H9 (cell line): ENCODE data around the gene LRRC8C. TPM values are rescaled to one million over a fixed set of nuclear protein-coding genes. Genes with fewer than 3 reads are reported as not detected.

Experiments used
- DNase-seq: peaks from one replicate; pipeline ENCODE4 v3.0.0-alpha.2; 2017
- H2AFZ ChIP-seq: one replicate; pipeline ENCODE4 v1.6.1; 2013; ENCODE audit warnings: mild to moderate bottlenecking, low read length, control low read depth, moderate library complexity
- H2AK5ac ChIP-seq: 2 replicates; pipeline ENCODE4 v1.6.1; 2013; ENCODE audit warnings: low read length, control low read depth, mixed read lengths; ENCODE audit not compliant: insufficient read length
- H2BK120ac ChIP-seq: one replicate; pipeline ENCODE4 v1.6.1; 2013; ENCODE audit warnings: low read depth, mild to moderate bottlenecking, low read length, control low read depth, inconsistent platforms; ENCODE audit not compliant: poor library complexity, severe bottlenecking
- H2BK12ac ChIP-seq: 2 replicates; pipeline ENCODE4 v1.6.1; 2013; ENCODE audit warnings: low read length, control low read depth, mixed read lengths, low read depth; ENCODE audit not compliant: insufficient read length
- H2BK15ac ChIP-seq: 2 replicates; pipeline ENCODE4 v1.6.1; 2013; ENCODE audit warnings: low read depth, low read length, control low read depth
- H2BK20ac ChIP-seq: one replicate; pipeline ENCODE4 v1.6.1; 2013; ENCODE audit warnings: low read depth, mild to moderate bottlenecking, low read length, control low read depth, inconsistent platforms; ENCODE audit not compliant: poor library complexity, severe bottlenecking
- H2BK5ac ChIP-seq: 2 replicates; pipeline ENCODE4 v1.6.1; 2013; ENCODE audit warnings: low read length, control low read depth, mixed read lengths; ENCODE audit not compliant: insufficient read length
- H3K14ac ChIP-seq: 2 replicates; pipeline ENCODE4 v1.6.1; 2013; ENCODE audit warnings: low read length, control low read depth; ENCODE audit not compliant: insufficient read depth
- H3K18ac ChIP-seq: 2 replicates; pipeline ENCODE4 v1.6.1; 2013; ENCODE audit warnings: low read depth, mild to moderate bottlenecking, mixed read lengths, low read length, control low read depth; ENCODE audit not compliant: insufficient read length
- H3K23ac ChIP-seq: 2 replicates; pipeline ENCODE4 v1.6.1; 2013; ENCODE audit warnings: low read length, control low read depth, mixed read lengths, low read depth; ENCODE audit not compliant: insufficient read length
- H3K23me2 ChIP-seq: 2 replicates; pipeline ENCODE4 v1.6.1; 2013; ENCODE audit warnings: low read depth, mild to moderate bottlenecking, mixed read lengths, low read length, control low read depth; ENCODE audit not compliant: insufficient read length, poor library complexity, severe bottlenecking
- H3K27ac ChIP-seq: 2 replicates; pipeline ENCODE4 v1.5.1; 2013; ENCODE audit warnings: low read length, control low read depth, mixed read lengths, low read depth; ENCODE audit not compliant: insufficient read length
- H3K27me3 ChIP-seq: 2 replicates; pipeline ENCODE4 v1.6.1; 2013; ENCODE audit warnings: low read length, control low read depth, inconsistent platforms; ENCODE audit not compliant: insufficient read depth
- H3K4ac ChIP-seq: 2 replicates; pipeline ENCODE4 v1.6.1; 2013; ENCODE audit warnings: low read depth, mild to moderate bottlenecking, control low read depth, inconsistent platforms, low read length, moderate library complexity
- H3K4me1 ChIP-seq: 2 replicates; pipeline ENCODE4 v1.6.1; 2013; ENCODE audit warnings: low read length, control low read depth, inconsistent platforms; ENCODE audit not compliant: insufficient read depth
- H3K4me2 ChIP-seq: 2 replicates; pipeline ENCODE4 v1.6.1; 2013; ENCODE audit warnings: low read length, control low read depth, mixed read lengths; ENCODE audit not compliant: insufficient read length, insufficient read depth
- H3K56ac ChIP-seq: 2 replicates; pipeline ENCODE4 v1.6.1; 2013; ENCODE audit warnings: low read depth, mild to moderate bottlenecking, mixed read lengths, low read length, control low read depth; ENCODE audit not compliant: insufficient read length
- H3K79me1 ChIP-seq: 2 replicates; pipeline ENCODE4 v1.6.1; 2013; ENCODE audit warnings: low read depth, mild to moderate bottlenecking, moderate library complexity, low read length, control low read depth, inconsistent platforms; ENCODE audit not compliant: insufficient read depth, poor library complexity, severe bottlenecking
- H3K79me2 ChIP-seq: 2 replicates; pipeline ENCODE4 v1.6.1; 2013; ENCODE audit warnings: low read length, control low read depth, inconsistent platforms; ENCODE audit not compliant: insufficient read depth
- H3K9ac ChIP-seq: 2 replicates; pipeline ENCODE4 v1.6.1; 2013; ENCODE audit warnings: low read length, control low read depth, mixed read lengths; ENCODE audit not compliant: insufficient read length; ENCODE audit errors: extremely low read depth
- H3K9me3 ChIP-seq: one replicate; pipeline ENCODE4 v1.6.1; 2013; ENCODE audit warnings: low read depth, low read length, inconsistent platforms; ENCODE audit not compliant: control insufficient read depth
- H3T11ph ChIP-seq: one replicate; pipeline ENCODE4 v1.6.1; 2013; ENCODE audit warnings: mild to moderate bottlenecking, low read length, control low read depth, inconsistent platforms
- H4K20me1 ChIP-seq: one replicate; pipeline ENCODE4 v1.6.1; 2013; ENCODE audit not compliant: control insufficient read depth, insufficient read length, insufficient read depth
- H4K5ac ChIP-seq: 2 replicates; pipeline ENCODE4 v1.6.1; 2013; ENCODE audit warnings: low read depth, mild to moderate bottlenecking, mixed read lengths, low read length, control low read depth; ENCODE audit not compliant: insufficient read length
- H4K8ac ChIP-seq: replicated peaks from 2 replicates; pipeline ENCODE4 v1.6.1; 2013; ENCODE audit warnings: low read length, control low read depth, mixed read lengths, low read depth; ENCODE audit not compliant: insufficient read length
- H4K91ac ChIP-seq: 2 replicates; pipeline ENCODE4 v1.6.1; 2013; ENCODE audit warnings: low read depth, mild to moderate bottlenecking, moderate library complexity, mixed read lengths, low read length, control low read depth; ENCODE audit not compliant: insufficient read length
- H3K27ac Mint-ChIP-seq, 3 experiments: 2 replicates in 2 of 3; 3 replicates in 1 of 3; pipeline ENCODE4 v1.8.0; 2020 to 2021; ENCODE audit warnings: mixed read lengths in 3 of 3, mild to moderate bottlenecking in 1 of 3, moderate library complexity in 1 of 3
- H3K27me3 Mint-ChIP-seq: 2 replicates; pipeline ENCODE4 v1.8.0; 2021; ENCODE audit warnings: low read depth, mild to moderate bottlenecking, moderate library complexity, mixed read lengths
- H3K36me3 Mint-ChIP-seq, 3 experiments: 2 replicates in 2 of 3; 3 replicates in 1 of 3; pipeline ENCODE4 v1.8.0; 2020 to 2021; ENCODE audit warnings: low read depth in 3 of 3, mixed read lengths in 3 of 3; ENCODE audit not compliant: insufficient read depth in 1 of 3
- H3K4me1 Mint-ChIP-seq, 2 experiments: 2 replicates each; pipeline ENCODE4 v1.8.0; 2020; ENCODE audit warnings: mixed read lengths in 2 of 2
- H3K4me3 Mint-ChIP-seq, 2 experiments: 2 replicates in 1 of 2; 3 replicates in 1 of 2; pipeline ENCODE4 v1.8.0; 2020 to 2021; ENCODE audit warnings: mild to moderate bottlenecking in 2 of 2, mixed read lengths in 2 of 2, moderate library complexity in 1 of 2
- H3K9me3 Mint-ChIP-seq, 2 experiments: 2 replicates in 1 of 2; 3 replicates in 1 of 2; pipeline ENCODE4 v1.8.0; 2020; ENCODE audit warnings: mild to moderate bottlenecking in 2 of 2, mixed read lengths in 2 of 2, moderate library complexity in 1 of 2
- CTCF ChIP-seq: fragments of 200-600 bp; sonication (generic); conservative IDR thresholded peaks from 3 replicates; pipeline ENCODE4 v1.8.0; 2021; ENCODE audit warnings: antibody characterized with exemption, mild to moderate bottlenecking
- total RNA-seq: library from RNA; stranded (reverse); gene quantifications from 2 replicates; pipeline ENCODE4 v1.2.1, GENCODE V29; 2021

The LRRC8C gene
- total RNA-seq, 1 experiment from 2014 or later = 1.9 TPM

DNA sequence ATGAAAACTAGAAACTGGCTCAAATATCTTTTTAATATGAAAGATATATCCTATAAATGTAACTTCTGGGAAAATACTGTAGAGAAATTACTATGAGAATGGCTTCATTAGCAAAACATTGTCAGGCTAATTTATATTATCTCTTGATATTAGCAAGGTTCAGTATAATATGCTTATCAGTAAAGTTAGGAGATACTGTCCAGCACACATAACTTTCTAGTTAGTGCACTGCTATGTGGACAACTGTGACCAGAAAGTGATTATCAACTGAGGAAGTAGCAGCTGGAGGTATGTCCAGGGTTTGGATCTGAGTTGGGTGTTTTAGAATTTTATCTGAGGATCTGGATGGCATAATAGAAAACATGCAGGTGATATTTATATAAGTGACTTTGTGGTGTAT lies 7.5 kb downstream of the LRRC8C start:
- peaks cover 8% of the 10 kb centered on the region for H3K27me3 Mint-ChIP-seq
- H4K20me1 ChIP-seq = no peaks in the 10 kb centered on the region
- no peak overlapping the region for H2AFZ ChIP-seq
- no peak overlapping the region for H3K9ac ChIP-seq
- H3K56ac ChIP-seq = no peak overlapping the region
- H3K4me2 ChIP-seq = no peak overlapping the region
- no peak overlapping the region for H3K4ac ChIP-seq
- no peaks in the 10 kb centered on the region; a peak in 1 of 4 replicates for H3K4me1 Mint-ChIP-seq
- no peak overlapping the region for H2BK15ac ChIP-seq
- H3K4me3 Mint-ChIP-seq = no peak overlapping the region
- H3K18ac ChIP-seq = no peak overlapping the region
- no peak overlapping the region for H3K27ac ChIP-seq
- no peak overlapping the region for H4K91ac ChIP-seq
- no peak for DNase-seq
- H3K27me3 ChIP-seq = no peaks in the 10 kb centered on the region
- H4K5ac ChIP-seq = no peak overlapping the region
- no peaks in the 10 kb centered on the region for H3K79me2 ChIP-seq
- no peak for TF ChIP-seq CTCF
- no peak overlapping the region for H3K27ac Mint-ChIP-seq
- no peak overlapping the region for H2BK120ac ChIP-seq
- H2BK12ac ChIP-seq = no peak overlapping the region
- no peak overlapping the region for H3T11ph ChIP-seq
- no peak overlapping the region for H2BK20ac ChIP-seq
- no peaks in the 10 kb centered on the region for H3K4me1 ChIP-seq
- H3K9me3 Mint-ChIP-seq = peaks cover 0 to 3% of the 10 kb centered on the region in 2 experiments; a peak in 1 of 5 replicates
- no peak overlapping the region for H3K14ac ChIP-seq
- H3K23me2 ChIP-seq = no peaks in the 10 kb centered on the region
- no peak overlapping the region for H3K23ac ChIP-seq
- H3K9me3 ChIP-seq = no peaks in the 10 kb centered on the region
- no peaks in the 10 kb centered on the region for H3K36me3 Mint-ChIP-seq
- no peaks in the 10 kb centered on the region for H3K79me1 ChIP-seq
- no peak overlapping the region for H2AK5ac ChIP-seq
- no peak overlapping the region for H2BK5ac ChIP-seq
- no peak overlapping the region for H4K8ac ChIP-seq
